H9 (cell line): ENCODE results near the gene MIS18A. TPM values are rescaled to one million over a fixed set of nuclear protein-coding genes. Genes with fewer than 3 reads are reported as not detected.

Source experiments
- DNase-seq: peaks from one replicate; pipeline ENCODE4 v3.0.0-alpha.2; 2017
- H2AFZ ChIP-seq: one replicate; pipeline ENCODE4 v1.6.1; 2013; ENCODE audit warnings: mild to moderate bottlenecking, low read length, control low read depth, moderate library complexity
- H2AK5ac ChIP-seq: 2 replicates; pipeline ENCODE4 v1.6.1; 2013; ENCODE audit warnings: low read length, control low read depth, mixed read lengths; ENCODE audit not compliant: insufficient read length
- H2BK120ac ChIP-seq: one replicate; pipeline ENCODE4 v1.6.1; 2013; ENCODE audit warnings: low read depth, mild to moderate bottlenecking, low read length, control low read depth, inconsistent platforms; ENCODE audit not compliant: poor library complexity, severe bottlenecking
- H2BK12ac ChIP-seq: 2 replicates; pipeline ENCODE4 v1.6.1; 2013; ENCODE audit warnings: low read length, control low read depth, mixed read lengths, low read depth; ENCODE audit not compliant: insufficient read length
- H2BK15ac ChIP-seq: 2 replicates; pipeline ENCODE4 v1.6.1; 2013; ENCODE audit warnings: low read depth, low read length, control low read depth
- H2BK20ac ChIP-seq: one replicate; pipeline ENCODE4 v1.6.1; 2013; ENCODE audit warnings: low read depth, mild to moderate bottlenecking, low read length, control low read depth, inconsistent platforms; ENCODE audit not compliant: poor library complexity, severe bottlenecking
- H2BK5ac ChIP-seq: 2 replicates; pipeline ENCODE4 v1.6.1; 2013; ENCODE audit warnings: low read length, control low read depth, mixed read lengths; ENCODE audit not compliant: insufficient read length
- H3K14ac ChIP-seq: 2 replicates; pipeline ENCODE4 v1.6.1; 2013; ENCODE audit warnings: low read length, control low read depth; ENCODE audit not compliant: insufficient read depth
- H3K18ac ChIP-seq: 2 replicates; pipeline ENCODE4 v1.6.1; 2013; ENCODE audit warnings: low read depth, mild to moderate bottlenecking, mixed read lengths, low read length, control low read depth; ENCODE audit not compliant: insufficient read length
- H3K23ac ChIP-seq: 2 replicates; pipeline ENCODE4 v1.6.1; 2013; ENCODE audit warnings: low read length, control low read depth, mixed read lengths, low read depth; ENCODE audit not compliant: insufficient read length
- H3K23me2 ChIP-seq: 2 replicates; pipeline ENCODE4 v1.6.1; 2013; ENCODE audit warnings: low read depth, mild to moderate bottlenecking, mixed read lengths, low read length, control low read depth; ENCODE audit not compliant: insufficient read length, poor library complexity, severe bottlenecking
- H3K27ac ChIP-seq: 2 replicates; pipeline ENCODE4 v1.5.1; 2013; ENCODE audit warnings: low read length, control low read depth, mixed read lengths, low read depth; ENCODE audit not compliant: insufficient read length
- H3K27me3 ChIP-seq: 2 replicates; pipeline ENCODE4 v1.6.1; 2013; ENCODE audit warnings: low read length, control low read depth, inconsistent platforms; ENCODE audit not compliant: insufficient read depth
- H3K4ac ChIP-seq: 2 replicates; pipeline ENCODE4 v1.6.1; 2013; ENCODE audit warnings: low read depth, mild to moderate bottlenecking, control low read depth, inconsistent platforms, low read length, moderate library complexity
- H3K4me1 ChIP-seq: 2 replicates; pipeline ENCODE4 v1.6.1; 2013; ENCODE audit warnings: low read length, control low read depth, inconsistent platforms; ENCODE audit not compliant: insufficient read depth
- H3K4me2 ChIP-seq: 2 replicates; pipeline ENCODE4 v1.6.1; 2013; ENCODE audit warnings: low read length, control low read depth, mixed read lengths; ENCODE audit not compliant: insufficient read length, insufficient read depth
- H3K56ac ChIP-seq: 2 replicates; pipeline ENCODE4 v1.6.1; 2013; ENCODE audit warnings: low read depth, mild to moderate bottlenecking, mixed read lengths, low read length, control low read depth; ENCODE audit not compliant: insufficient read length
- H3K79me1 ChIP-seq: 2 replicates; pipeline ENCODE4 v1.6.1; 2013; ENCODE audit warnings: low read depth, mild to moderate bottlenecking, moderate library complexity, low read length, control low read depth, inconsistent platforms; ENCODE audit not compliant: insufficient read depth, poor library complexity, severe bottlenecking
- H3K79me2 ChIP-seq: 2 replicates; pipeline ENCODE4 v1.6.1; 2013; ENCODE audit warnings: low read length, control low read depth, inconsistent platforms; ENCODE audit not compliant: insufficient read depth
- H3K9ac ChIP-seq: 2 replicates; pipeline ENCODE4 v1.6.1; 2013; ENCODE audit warnings: low read length, control low read depth, mixed read lengths; ENCODE audit not compliant: insufficient read length; ENCODE audit errors: extremely low read depth
- H3K9me3 ChIP-seq: one replicate; pipeline ENCODE4 v1.6.1; 2013; ENCODE audit warnings: low read depth, low read length, inconsistent platforms; ENCODE audit not compliant: control insufficient read depth
- H3T11ph ChIP-seq: one replicate; pipeline ENCODE4 v1.6.1; 2013; ENCODE audit warnings: mild to moderate bottlenecking, low read length, control low read depth, inconsistent platforms
- H4K20me1 ChIP-seq: one replicate; pipeline ENCODE4 v1.6.1; 2013; ENCODE audit not compliant: control insufficient read depth, insufficient read length, insufficient read depth
- H4K5ac ChIP-seq: 2 replicates; pipeline ENCODE4 v1.6.1; 2013; ENCODE audit warnings: low read depth, mild to moderate bottlenecking, mixed read lengths, low read length, control low read depth; ENCODE audit not compliant: insufficient read length
- H4K8ac ChIP-seq: replicated peaks from 2 replicates; pipeline ENCODE4 v1.6.1; 2013; ENCODE audit warnings: low read length, control low read depth, mixed read lengths, low read depth; ENCODE audit not compliant: insufficient read length
- H4K91ac ChIP-seq: 2 replicates; pipeline ENCODE4 v1.6.1; 2013; ENCODE audit warnings: low read depth, mild to moderate bottlenecking, moderate library complexity, mixed read lengths, low read length, control low read depth; ENCODE audit not compliant: insufficient read length
- H3K27ac Mint-ChIP-seq, 3 experiments: 2 replicates in 2 of 3; 3 replicates in 1 of 3; pipeline ENCODE4 v1.8.0; 2020 to 2021; ENCODE audit warnings: mixed read lengths in 3 of 3, mild to moderate bottlenecking in 1 of 3, moderate library complexity in 1 of 3
- H3K27me3 Mint-ChIP-seq: 2 replicates; pipeline ENCODE4 v1.8.0; 2021; ENCODE audit warnings: low read depth, mild to moderate bottlenecking, moderate library complexity, mixed read lengths
- H3K36me3 Mint-ChIP-seq, 3 experiments: 2 replicates in 2 of 3; 3 replicates in 1 of 3; pipeline ENCODE4 v1.8.0; 2020 to 2021; ENCODE audit warnings: low read depth in 3 of 3, mixed read lengths in 3 of 3; ENCODE audit not compliant: insufficient read depth in 1 of 3
- H3K4me1 Mint-ChIP-seq, 2 experiments: 2 replicates each; pipeline ENCODE4 v1.8.0; 2020; ENCODE audit warnings: mixed read lengths in 2 of 2
- H3K4me3 Mint-ChIP-seq, 2 experiments: 2 replicates in 1 of 2; 3 replicates in 1 of 2; pipeline ENCODE4 v1.8.0; 2020 to 2021; ENCODE audit warnings: mild to moderate bottlenecking in 2 of 2, mixed read lengths in 2 of 2, moderate library complexity in 1 of 2
- H3K9me3 Mint-ChIP-seq, 2 experiments: 2 replicates in 1 of 2; 3 replicates in 1 of 2; pipeline ENCODE4 v1.8.0; 2020; ENCODE audit warnings: mild to moderate bottlenecking in 2 of 2, mixed read lengths in 2 of 2, moderate library complexity in 1 of 2
- WGBS: extraction: QIAGEN DNeasy Blood & Tissue Kit; methylation state at CpG from one replicate; pipeline ENCODE4 v1.1.7; 2013; ENCODE audit warnings: missing lambda C conversion rate, low lambda C conversion rate, mixed read lengths; ENCODE audit not compliant: insufficient read length; ENCODE audit errors: extremely low coverage; 5-methylcytosine and 5-hydroxymethylcytosine counted together
- total RNA-seq: library from RNA; stranded (reverse); gene quantifications from 2 replicates; pipeline ENCODE4 v1.2.1, GENCODE V29; 2021
- TF ChIP-seq, protein P1 (sequence below): fragments of 200-600 bp; sonication (generic); conservative IDR thresholded peaks from 3 replicates; pipeline ENCODE4 v1.8.0; 2021; ENCODE audit warnings: antibody characterized with exemption, mild to moderate bottlenecking

MIS18A gene
- total RNA-seq, 1 experiment from 2014 or later, result 56.5 TPM

DNA sequence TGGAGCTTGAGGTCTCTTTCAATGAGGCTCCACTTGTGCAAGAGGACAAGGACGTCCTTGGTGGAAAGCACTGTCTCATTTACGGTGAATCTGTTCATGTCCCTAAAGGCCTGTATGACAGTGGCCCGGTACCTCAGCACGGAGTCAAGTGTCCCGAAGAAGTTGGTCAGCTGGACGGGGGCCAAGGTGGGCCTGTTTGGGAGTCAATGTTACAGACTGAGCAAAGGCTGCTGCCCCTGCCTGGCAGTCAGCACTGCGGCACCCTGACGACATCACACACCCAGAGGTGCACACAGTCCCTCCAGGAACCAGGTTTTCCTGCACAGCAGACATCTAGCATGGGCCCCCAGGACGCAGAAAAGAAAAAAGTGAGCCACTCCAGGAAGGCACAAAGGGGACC, 38.9 kb upstream of the MIS18A start:
- no peak overlapping the region for H4K91ac ChIP-seq
- no peak overlapping the region for H4K8ac ChIP-seq
- no CpG with 5 or more reads among the region's 9 CpGs for WGBS
- H2BK20ac ChIP-seq, result no peak overlapping the region
- no peaks in the 10 kb centered on the region for H3K9me3 ChIP-seq
- no peak overlapping the region for H3K56ac ChIP-seq
- no peaks in the 10 kb centered on the region for H3K4me1 ChIP-seq
- H3K23me2 ChIP-seq, result no peaks in the 10 kb centered on the region
- H3K79me1 ChIP-seq, result no peaks in the 10 kb centered on the region
- no peak overlapping the region for H2BK15ac ChIP-seq
- no peaks in the 10 kb centered on the region for H3K9me3 Mint-ChIP-seq
- no peak overlapping the region for H3K4me3 Mint-ChIP-seq
- no peak overlapping the region for H3K23ac ChIP-seq
- no peak overlapping the region for H2AFZ ChIP-seq
- TF ChIP-seq, protein P1, sequence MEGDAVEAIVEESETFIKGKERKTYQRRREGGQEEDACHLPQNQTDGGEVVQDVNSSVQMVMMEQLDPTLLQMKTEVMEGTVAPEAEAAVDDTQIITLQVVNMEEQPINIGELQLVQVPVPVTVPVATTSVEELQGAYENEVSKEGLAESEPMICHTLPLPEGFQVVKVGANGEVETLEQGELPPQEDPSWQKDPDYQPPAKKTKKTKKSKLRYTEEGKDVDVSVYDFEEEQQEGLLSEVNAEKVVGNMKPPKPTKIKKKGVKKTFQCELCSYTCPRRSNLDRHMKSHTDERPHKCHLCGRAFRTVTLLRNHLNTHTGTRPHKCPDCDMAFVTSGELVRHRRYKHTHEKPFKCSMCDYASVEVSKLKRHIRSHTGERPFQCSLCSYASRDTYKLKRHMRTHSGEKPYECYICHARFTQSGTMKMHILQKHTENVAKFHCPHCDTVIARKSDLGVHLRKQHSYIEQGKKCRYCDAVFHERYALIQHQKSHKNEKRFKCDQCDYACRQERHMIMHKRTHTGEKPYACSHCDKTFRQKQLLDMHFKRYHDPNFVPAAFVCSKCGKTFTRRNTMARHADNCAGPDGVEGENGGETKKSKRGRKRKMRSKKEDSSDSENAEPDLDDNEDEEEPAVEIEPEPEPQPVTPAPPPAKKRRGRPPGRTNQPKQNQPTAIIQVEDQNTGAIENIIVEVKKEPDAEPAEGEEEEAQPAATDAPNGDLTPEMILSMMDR, result no peak
- no peak for DNase-seq
- H3K14ac ChIP-seq, result no peak overlapping the region
- peaks cover 30 to 89% (median 75%) of the 10 kb centered on the region in 3 experiments for H3K36me3 Mint-ChIP-seq
- H2BK12ac ChIP-seq, result no peak overlapping the region
- H3K9ac ChIP-seq, result no peak overlapping the region
- no peak overlapping the region for H2AK5ac ChIP-seq
- H3K4ac ChIP-seq, result no peak overlapping the region
- no peaks in the 10 kb centered on the region for H3K4me1 Mint-ChIP-seq
- no peak overlapping the region for H3K27ac Mint-ChIP-seq
- no peaks in the 10 kb centered on the region for H3K27me3 Mint-ChIP-seq
- no peaks in the 10 kb centered on the region for H3K79me2 ChIP-seq
- H4K20me1 ChIP-seq, result no peaks in the 10 kb centered on the region
- no peak overlapping the region for H2BK5ac ChIP-seq
- no peak overlapping the region for H2BK120ac ChIP-seq
- no peak overlapping the region for H3K4me2 ChIP-seq
- no peak overlapping the region for H3T11ph ChIP-seq
- H3K18ac ChIP-seq, result no peak overlapping the region
- no peak overlapping the region for H3K27ac ChIP-seq
- no peak overlapping the region for H4K5ac ChIP-seq
- no peaks in the 10 kb centered on the region for H3K27me3 ChIP-seq
